Measurements from ENCODE around the gene TMEM242.

TMEM242 gene

GRCh38 chr6:157268835-157269234 lies 54.5 kb downstream of the TMEM242 start:
- no peak for DNase-seq

DNA sequence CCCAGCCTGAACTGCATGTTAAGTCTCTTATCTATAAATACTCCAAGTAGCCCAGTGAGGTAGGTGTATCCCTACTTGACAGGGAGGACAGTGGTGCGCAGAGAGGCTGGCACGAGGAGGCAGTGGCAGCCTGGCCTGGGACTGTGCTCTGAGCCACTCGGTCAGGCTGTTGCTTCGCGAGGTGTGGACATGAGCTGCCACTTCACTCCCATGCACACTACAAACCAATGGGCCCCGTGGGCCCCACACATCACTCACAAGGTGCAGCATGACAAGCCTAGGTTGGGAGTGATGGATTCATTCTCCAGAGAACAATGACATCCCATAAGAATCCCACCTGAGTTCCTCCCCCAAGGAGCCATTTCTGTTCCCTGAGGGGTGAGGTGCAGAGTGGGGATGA lies 54.9 kb downstream of the TMEM242 start:
- DNase-seq, result no peak

GRCh38 chr6:157267654-157268053 lies 55.7 kb downstream of the TMEM242 start:
- DNase-seq, result no peak

DNA sequence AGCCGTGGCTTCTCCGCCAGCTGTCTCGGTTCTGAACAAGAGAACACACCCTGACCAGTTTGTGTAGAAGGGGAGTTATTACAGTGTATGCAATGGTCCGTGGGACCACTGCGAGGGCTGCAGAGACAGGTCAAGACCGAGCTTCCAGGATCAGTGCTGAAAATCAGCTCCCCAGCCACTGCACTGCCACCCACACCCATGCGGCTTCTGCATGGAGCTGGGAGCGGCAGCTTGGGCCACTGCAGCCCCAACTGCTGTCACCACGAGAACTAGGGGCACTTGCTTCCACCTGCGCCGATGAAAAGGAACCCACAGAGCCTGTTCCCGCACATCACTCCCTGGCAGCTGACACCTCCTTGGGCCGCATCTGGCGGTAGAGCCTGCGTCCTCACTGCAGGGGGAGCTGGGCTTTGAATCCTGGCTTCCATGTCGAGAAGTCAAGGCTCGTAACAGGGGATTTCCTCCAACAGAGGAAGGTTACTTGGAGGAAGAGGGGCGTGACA lies 56.2 kb downstream of the TMEM242 start:
- no peak for DNase-seq

- no peak for DNase-seq
Measured at GRCh38 chr6:157266274-157267101, 56.8 kb downstream of the TMEM242 start.

GRCh38 chr6:157265635-157266034 lies 57.7 kb downstream of the TMEM242 start:
- DNase-seq, result no peak

- DNase-seq, result no peak
Measured at GRCh38 chr6:157265186-157265585, 58.1 kb downstream of the TMEM242 start.

DNA sequence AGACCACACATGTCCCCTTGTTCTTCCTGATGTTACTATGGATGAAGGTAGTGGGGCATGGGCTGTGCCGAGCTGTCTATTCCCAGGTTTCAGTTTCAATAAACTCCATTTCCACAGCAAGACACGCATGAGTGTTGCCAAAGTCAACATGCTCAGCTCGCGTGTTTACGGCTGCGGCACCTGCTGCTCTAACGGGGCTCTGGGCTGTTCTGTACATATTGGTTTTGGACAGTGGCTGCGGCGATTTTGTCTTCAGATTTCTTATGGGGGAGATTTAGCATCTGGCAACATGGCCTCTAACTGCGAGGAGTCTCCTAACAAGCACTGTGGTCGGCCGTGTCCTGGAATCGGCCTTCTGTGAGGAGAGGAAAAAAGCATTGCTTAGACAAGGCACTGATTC lies 58.6 kb downstream of the TMEM242 start:
- no peak for DNase-seq

DNA sequence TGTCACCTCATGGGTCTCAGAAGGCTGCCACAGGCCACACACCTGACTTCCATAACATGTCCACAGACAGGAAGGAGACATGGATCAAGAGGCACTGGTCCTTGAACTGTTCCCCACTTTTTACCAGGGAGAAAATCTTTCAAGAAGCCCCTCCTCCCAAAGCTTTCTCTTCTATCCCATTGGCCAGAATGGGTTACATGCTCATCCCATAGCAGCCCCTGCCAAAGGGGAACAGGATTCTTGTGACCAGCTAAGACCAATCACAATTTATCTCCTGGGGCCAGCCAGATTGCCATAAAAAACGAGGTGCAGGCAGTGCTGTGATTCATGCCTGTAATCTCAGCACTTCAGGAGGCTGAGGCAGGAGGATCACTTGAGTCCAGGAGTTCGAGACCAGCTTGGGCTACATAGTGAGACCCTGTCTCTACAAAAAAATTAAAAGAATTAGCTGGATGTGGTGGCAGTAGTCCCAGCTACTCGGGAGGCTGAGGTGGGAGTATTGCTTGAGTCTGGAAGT lies 59.4 kb downstream of the TMEM242 start:
- DNase-seq, result no peak

DNA sequence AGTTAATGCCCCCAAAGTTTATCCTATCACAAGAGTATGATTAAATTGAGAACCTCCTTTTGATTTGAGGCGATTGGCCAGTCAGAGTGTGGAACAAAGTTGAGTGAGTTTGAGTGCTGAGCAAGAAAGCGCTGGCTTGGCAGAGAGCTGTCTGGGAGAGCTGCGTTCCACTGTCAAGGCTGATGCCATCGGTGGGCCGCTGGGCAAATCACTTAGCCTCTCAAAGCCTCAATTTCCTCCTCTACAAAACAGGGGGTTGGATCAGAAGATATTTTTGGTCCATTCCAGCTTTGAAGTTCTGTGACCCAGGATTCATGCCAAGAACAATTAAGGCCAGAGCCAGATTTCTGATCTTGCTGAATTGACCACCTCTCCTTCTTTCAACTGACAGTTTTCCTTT lies 60.2 kb downstream of the TMEM242 start:
- no peak for DNase-seq

- no peak for DNase-seq
Measured at GRCh38 chr6:157261606-157262005, 61.7 kb downstream of the TMEM242 start.

DNA sequence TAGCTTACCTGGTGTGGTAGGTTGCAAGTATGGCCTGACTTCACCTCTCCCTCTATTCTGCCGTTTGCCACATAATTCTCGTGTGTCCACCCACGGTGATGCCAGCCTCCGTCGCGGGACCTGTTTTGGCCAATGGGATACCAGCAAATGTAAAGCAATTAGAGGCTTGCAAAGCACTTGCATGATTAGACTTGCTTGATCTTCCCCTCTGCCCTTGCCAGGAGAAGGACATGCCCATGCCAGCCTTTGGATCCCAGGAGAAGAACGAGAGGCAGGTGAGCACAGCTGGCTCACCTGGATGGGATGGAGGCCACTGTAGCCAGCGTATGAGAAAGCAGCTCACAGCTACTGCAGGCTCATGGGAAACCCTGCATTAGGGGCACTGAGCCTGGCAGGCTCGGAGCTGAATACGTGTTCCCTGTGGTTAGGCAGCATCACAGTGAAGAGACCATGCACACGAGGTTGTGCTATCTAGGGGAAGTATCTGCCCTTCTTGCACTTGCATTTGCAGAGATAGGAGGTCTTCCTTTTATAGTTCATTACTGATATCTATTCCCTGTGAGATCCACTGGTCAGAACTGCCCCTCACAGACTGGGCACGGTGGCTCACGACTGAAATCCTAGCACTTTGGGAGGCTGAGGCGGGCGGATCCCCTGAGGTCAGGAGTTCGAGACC lies 62.4 kb downstream of the TMEM242 start:
- DNase-seq, result no peak

GRCh38 chr6:157259443-157259842 lies 63.9 kb downstream of the TMEM242 start:
- no peak for DNase-seq

- DNase-seq, result no peak
Measured at GRCh38 chr6:157258878-157259277, 64.4 kb downstream of the TMEM242 start.

DNA sequence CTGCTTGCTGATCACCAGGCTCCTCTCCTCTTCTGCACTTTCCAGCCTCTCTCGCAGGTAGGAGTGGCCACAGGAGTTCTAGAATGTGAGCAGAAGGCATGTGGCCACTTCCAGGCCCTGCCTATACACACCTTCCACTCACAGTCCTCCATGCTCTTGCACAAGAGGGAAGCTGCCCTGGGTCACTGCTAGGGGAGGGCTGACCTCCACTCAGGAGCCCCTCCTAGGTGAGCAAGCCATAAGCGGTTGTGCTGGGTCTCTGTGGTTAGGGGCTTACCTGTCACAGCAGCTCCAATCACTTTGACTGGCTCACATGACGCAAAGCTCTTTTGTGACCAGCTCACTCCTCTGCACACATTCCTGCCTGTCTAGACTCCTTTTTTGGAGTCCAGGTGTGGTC lies 68.2 kb downstream of the TMEM242 start:
- no peak for DNase-seq

GRCh38 chr6:157254538-157254937 lies 68.8 kb downstream of the TMEM242 start:
- no peak for DNase-seq

DNA sequence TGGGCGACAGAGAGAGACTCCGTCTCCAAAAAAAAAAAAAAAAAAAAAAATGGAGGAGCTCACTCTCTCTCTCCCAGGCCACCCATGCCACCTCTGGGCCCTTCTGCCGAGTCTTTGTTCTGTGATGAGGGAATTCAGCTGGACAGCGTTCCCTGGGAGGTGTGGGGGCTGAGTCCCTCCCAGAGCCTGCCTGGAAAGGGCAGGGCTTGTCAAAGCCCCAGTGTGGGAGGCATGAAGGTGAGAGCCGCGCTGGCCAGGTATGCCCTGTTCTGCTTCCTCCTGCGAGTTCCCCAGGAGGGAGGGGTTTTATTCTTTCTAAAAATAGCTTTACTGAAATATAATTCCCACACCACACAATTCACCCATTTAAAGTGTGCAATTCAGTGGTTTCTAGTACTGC lies 69.6 kb downstream of the TMEM242 start:
- DNase-seq, result no peak

GRCh38 chr6:157253017-157253416 lies 70.3 kb downstream of the TMEM242 start:
- no peak for DNase-seq

DNA sequence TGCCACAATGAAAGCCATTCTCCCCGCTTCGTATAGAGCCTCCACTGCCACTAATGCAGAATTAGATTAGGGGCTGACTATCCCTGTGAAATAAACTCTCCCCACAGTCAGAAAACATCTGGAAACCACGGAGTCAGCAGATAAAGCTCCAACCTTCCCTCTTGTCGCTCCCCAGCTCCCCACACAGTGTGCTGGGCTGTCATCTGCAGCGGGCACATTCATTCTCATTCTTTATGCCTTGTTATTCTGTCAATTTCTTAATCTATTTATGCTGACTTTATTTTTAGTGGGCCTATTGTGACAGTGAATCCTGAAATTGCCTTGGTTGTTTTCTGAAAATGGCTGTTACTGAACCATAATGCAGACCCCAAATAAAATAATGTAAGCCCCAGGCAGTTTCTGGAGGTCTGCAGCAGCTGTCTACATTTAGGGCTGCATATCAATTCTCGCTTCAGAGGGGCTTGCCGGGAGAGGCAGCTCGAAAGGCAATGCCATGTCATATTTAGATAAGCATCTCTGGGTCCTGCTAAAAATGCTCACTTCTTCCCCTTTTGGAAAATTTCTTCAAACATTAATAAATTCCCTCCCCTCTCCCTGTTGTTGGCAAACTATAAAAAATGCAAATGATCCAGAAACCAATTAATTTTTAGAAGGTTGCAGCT lies 71.6 kb downstream of the TMEM242 start:
- DNase-seq, result no peak

- DNase-seq, result no peak
Measured at GRCh38 chr6:157249826-157250225, 73.5 kb downstream of the TMEM242 start.

GRCh38 chr6:157248264-157248663 lies 75.1 kb downstream of the TMEM242 start:
- DNase-seq, result no peak

GRCh38 chr6:157246771-157247484 lies 76.4 kb downstream of the TMEM242 start:
- DNase-seq, result no peak

All from NCI-H2227 treated with DMSO at 0.1 percent for 48 hours (cell line).